ENCODE measurements around the gene ARL3.
"Not testable (repeated sequence)": the region's sequence is repeated elsewhere in the genome, so short reads cannot be mapped to it uniquely, and the experiment has no call there.

ARL3 gene

DNA sequence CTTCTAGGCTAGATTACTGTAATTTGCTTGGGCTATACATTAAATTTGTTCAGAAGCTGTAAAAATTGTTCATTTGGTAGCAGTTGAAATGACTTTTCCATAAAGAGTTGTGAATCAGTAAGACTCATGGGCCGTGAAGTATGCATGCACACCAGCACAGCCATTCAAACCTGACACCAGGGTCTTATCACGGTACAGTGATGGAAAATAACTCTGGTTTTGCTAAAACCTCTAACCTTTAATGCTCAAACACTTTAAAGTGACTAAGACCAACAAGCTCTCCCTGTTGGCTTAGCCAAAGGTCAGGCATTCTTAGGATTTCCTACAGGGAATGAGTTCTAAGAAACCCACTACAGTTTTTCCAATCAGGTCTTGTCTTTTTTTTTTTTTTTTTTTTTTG is 11.5 kb downstream of the ARL3 start:
- DNase-seq (ENCODE audit: low spot score) = no peak

DNA sequence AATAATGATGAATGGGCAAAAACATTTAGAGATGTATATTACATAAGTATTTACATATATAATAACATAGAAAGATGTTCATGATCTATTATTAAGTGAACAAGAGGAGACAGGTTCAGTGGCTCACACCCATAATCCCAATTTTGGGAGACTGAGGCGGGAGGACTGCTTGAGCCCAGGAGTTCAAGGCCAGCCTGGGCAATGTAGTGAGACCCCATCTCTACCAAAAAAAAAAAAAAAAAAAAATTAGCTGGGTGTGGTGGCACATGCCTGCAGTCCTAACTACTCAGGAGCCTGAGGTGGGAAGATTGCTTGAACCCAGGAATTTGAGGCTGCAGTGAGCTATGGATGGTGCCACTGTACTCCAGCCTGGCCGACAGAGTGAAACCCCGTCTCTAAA is 12.4 kb downstream of the ARL3 start:
- DNase-seq (ENCODE audit: low spot score) = no peak

DNA sequence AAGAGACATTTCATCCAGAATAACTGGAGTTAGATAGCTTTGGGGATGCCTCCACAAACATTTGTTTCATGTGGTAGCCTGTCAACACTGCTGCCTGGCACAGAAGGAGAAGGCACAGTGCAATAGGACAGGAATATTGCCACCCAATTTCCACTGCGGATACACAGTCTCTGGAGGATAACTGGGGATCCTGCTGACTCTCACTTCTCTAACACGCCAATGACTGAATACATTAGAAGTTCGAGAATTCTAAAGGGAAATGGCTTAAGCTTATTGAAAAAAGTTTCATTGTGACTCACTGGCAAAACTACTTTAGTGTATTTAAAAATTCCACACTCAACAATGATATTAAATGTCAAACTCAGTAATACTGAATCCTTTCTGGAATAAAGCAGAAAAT is 12.9 kb downstream of the ARL3 start:
- no peak for DNase-seq (ENCODE audit: low spot score)

DNA sequence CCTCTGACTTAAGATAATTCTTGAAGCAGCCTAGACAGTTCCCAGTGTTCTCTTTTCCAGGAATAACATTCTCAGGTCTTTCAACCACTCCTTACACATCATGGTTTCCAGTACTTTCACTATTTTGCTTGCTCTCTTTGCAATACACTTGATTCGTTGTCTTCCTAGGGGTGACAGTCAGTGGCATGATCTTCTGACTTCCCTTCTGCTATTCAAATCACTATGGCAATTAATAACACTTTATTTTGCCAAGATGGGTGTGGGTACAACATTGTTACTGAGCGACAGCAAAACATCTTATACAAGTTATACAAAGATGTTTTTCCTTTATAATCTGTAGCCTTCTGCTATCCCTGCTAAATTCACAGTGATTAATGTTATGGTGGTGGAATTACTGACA is 15.3 kb downstream of the ARL3 start:
- no peak for DNase-seq (ENCODE audit: low spot score)

DNA sequence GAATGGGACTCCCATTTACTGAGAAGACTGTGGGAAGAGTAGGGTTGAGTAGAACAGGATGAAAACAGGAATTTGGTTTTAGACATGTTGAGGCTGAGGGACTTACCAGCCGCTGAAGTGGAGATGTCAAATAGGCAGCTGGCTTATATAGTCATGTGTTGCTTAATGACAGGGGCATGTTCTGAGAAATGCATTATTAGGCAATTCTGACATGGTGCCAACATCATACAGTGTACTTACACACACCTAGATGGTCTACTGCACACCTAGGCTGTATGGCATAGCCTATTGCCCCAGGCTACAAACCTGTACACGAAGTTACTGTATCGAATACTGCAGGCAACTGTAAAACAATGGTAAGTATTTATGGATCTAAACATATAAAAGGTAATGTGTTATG is 17.5 kb downstream of the ARL3 start:
- no peak for DNase-seq (ENCODE audit: low spot score)

DNA sequence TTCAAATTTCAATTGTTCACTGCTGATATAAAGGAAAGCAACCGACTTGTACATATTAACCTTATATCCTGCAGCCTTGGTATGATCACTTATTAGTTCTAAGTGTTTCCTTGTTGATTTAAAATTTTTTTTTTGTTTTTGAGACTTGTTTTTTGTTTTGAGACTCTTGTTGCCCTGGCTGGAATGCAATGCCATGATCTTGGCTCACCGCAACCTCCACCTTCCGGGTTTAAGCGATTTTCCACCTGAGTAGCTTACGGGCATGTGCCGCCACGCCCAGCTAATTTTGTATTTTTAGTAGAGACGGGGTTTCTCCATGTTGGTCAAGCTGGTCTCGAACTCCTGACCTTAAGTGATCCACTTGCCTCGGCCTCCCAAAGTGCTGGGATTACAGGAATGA is 18.8 kb downstream of the ARL3 start:
- not testable (repeated sequence) for DNase-seq (ENCODE audit: low spot score)

DNA sequence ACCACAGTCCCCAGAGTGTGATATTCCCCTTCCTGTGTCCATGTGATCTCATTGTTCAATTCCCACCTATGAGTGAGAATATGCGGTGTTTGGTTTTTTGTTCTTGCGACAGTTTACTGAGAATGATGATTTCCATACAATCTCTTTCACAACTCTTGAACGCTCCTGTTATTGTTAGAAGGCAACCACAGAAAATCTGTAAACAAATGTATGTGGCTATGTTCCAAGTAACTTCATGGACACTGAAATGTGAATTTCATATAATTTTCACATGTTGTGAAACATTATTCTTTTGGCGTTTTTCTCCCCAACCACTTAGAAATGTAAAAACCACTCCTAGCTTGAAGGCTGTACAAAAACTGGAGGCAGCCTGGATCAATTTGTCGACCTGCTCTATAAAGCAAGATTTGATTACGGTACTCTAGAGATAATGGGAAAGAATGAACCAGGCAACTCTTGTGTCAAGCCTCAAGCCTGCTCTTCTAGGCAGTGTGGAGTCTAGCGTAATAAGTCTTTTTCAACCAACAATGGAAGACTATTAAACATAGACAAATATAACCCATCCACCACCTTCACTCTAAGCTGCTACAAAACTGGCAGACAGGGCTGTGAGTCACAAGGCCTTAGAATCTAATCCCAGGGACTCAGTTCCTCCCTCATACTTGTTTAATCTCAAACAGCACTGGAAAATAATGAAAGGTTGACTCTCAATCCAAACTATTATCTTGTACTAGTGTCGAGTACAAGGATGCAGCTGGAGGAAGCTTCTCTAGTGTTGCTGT is 22.7 kb downstream of the ARL3 start:
- DNase-seq (ENCODE audit: low spot score) = no peak

DNA sequence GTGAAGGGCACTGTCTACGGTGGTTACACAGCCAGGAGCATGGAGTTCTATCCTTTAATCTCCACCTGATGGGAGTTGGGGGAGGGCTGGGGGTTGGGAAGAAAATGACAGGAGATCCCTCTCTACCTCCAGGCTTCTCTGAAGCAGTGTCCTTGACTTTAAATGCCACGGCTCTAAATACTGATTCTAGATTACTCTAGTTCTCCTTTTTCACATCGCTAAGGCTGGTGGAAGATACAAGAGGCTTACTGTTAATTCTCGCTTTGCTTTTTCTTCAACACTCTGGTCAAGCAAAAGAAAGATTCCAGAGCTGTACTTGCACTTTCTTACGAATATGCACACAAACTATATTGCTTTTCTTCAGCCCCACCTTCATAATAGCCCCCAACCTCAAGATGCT is 30.5 kb downstream of the ARL3 start:
- no peak for DNase-seq (ENCODE audit: low spot score)

DNA sequence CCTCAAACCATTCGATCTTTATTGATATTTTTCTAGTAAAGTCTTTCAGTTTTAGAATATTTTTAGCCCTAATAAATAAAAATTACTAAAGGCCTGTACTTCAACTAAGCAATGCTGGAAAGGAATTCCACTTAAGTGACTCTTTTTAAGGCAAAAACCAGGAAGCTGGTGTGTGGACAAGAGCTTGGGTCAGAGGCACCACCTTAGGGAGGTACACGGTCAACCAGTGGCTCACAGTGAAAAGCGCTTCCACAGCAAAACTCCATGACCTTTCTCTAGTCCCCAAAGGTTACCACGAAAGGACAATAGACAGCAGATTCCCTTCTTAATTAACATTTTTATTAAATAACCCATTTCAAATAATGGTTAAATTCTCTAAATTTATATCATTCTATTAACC is 31.2 kb downstream of the ARL3 start:
- DNase-seq (ENCODE audit: low spot score) = no peak

DNA sequence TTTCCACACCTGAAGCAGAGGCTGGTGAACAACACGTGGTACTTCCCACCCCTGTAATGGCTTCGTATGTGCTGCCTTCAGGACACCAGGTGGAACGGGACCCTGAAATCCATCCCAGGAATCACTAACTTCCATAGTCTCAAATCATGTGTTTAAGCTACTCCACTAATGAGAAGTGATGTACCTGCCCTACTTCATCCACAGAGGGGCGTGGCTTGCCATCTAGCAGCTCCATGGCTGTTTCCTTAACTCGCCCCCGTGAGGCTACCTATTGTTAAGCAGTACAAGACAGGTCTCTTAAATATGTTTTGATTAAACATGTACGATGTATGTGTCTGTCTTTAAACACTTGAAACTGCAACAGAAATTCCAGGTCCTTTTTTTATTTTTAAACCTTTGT is 31.8 kb downstream of the ARL3 start:
- DNase-seq (ENCODE audit: low spot score) = no peak

DNA sequence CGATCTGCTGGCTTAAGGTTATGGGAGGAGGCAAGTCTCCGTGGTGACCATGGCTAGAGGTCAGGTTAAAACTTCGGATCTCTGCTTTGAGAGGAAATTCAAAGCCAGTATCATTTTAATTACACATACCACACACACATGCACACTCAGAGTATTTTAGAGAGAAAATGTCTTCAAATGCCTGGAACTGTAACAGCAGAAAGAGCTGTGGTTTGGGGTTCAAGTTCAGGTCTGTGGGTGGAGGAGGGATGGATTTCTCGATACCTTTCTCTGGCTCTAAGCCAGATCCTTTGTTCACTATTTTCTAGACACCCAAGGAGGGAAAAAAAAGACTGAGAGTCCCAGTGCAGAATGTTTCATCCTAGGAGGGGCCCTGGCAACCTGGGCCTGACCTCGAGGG is 32.5 kb downstream of the ARL3 start:
- no peak for DNase-seq (ENCODE audit: low spot score)

DNA sequence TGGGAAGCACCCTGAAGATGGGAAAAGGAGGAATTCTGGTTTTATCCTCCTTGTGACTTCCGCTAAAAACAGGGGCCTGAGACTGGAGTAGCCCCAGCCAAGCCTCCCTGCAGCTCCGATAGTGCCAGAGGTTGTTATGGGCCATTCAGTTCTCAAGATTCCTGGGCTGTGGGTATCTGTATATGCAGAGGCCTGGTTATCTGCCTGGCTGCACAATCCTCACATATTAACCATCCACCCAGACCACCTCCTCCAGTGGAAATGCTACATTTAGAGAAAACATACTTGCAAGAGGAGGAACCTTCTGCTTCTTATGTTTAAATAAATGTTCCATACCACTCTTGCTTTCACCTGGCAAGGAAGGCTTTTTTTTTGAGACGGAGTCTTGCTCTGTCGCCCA is 34.6 kb downstream of the ARL3 start:
- DNase-seq (ENCODE audit: low spot score) = no peak

DNA sequence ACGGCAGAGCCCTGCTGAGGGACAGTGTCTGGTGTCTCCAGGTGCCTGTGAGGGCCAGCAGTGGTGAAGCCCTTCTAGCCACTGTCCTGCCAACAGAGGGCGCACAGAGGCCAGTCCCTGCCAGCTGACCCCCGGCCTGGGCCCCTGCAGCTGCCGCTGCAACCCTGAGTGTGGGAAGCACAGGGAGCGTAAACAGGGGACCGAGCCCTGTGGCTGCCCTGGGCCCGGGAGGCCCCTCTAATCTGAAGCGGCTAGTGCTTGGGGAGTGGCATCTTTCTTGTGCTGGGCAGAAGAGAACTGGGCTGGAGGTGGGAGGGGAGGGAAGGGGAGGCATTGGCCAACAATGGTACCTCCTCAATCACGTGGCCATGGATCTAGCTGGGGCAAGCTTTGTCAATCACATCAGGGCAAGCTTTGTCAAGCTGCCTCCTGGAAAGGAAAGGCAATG is 35.3 kb downstream of the ARL3 start:
- no peak for DNase-seq (ENCODE audit: low spot score)

DNA sequence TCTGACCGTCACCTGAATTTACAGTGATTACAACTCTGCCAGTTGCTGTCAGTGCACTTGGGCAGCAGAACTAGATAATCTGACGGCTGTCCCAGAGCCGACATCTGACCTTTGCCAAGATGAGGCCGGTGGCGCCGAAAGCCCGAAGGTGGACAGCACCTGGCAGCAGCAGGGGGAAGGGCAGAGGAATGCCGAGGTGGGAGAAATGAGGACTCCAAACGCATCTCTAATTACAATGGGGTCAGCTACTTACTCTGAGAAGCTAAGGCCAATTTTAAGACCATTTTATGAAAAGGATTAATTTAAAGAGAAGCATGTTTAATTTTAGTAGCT is 36.2 kb downstream of the ARL3 start:
- no peak for DNase-seq (ENCODE audit: low spot score)

DNA sequence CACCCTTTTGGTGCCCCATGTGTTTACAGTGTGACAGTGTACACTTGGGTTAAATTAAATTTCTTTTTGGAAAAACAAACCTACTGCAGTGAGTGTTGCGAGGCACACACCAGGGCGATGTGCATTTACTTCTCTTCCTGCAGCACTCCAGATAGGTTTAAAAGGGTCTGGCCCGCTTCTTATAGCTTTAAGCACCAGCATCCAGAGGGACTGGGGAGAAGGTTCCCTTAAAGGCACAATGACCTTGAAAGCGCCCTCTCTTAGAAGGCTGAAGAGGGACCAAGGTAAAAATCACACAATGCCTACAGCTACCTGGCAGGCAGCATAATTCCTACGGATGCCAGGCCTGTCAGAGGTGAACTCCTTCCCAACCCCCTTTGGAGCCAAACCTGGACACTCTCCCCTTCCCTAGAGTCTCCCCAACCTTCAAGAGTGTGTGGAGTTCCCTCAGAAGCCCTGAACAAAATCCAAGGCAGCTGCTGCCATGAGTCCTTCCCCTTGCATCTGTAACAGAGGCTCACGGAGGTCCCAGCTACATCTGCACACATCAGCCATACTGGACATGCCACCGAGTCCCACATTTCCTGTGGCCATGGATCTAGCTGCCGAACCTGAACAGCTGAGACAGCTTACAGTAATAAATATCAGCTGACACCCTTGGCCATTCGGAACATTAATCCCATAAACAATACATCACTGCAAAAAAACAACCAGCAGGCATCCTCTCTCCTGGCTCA is 36.7 kb downstream of the ARL3 start:
- DNase-seq (ENCODE audit: low spot score) = no peak

DNA sequence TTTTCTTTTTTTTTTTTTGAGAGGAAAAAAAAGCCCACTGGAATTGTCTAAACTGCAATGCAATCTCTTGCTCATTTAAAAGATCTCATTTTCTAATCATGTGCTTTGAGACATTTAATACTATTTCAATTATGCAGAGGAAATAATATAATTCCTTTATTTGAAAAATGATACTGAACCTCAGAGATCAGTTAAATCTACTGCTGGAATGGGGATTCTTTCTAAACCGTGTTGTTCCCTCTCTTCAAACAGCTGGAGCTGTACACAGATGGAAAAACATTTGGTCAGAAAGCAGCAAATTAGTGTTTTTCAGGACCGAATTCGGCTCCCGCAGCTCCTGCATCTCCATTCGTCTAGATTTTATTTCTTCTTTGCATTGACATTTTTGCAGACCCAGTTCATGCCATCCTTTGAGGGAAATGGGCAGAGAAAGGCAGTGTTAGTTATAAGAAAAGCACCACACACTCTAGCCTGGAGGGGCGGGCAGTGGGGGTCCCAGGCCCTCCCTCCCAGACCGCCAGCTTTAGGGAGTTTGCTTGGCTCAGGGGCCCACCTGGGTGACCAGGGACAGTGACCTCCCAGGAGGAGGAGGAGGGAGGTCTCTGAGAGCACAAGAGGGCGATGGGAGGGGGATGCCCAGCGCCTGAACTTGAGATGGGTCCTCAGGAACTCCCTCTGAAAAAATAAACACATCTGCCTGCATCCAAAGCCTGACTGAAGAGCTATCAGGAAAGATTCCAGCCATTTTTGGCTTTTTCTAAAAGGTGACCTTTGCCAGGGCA is 37.5 kb downstream of the ARL3 start:
- no peak for DNase-seq (ENCODE audit: low spot score)

DNA sequence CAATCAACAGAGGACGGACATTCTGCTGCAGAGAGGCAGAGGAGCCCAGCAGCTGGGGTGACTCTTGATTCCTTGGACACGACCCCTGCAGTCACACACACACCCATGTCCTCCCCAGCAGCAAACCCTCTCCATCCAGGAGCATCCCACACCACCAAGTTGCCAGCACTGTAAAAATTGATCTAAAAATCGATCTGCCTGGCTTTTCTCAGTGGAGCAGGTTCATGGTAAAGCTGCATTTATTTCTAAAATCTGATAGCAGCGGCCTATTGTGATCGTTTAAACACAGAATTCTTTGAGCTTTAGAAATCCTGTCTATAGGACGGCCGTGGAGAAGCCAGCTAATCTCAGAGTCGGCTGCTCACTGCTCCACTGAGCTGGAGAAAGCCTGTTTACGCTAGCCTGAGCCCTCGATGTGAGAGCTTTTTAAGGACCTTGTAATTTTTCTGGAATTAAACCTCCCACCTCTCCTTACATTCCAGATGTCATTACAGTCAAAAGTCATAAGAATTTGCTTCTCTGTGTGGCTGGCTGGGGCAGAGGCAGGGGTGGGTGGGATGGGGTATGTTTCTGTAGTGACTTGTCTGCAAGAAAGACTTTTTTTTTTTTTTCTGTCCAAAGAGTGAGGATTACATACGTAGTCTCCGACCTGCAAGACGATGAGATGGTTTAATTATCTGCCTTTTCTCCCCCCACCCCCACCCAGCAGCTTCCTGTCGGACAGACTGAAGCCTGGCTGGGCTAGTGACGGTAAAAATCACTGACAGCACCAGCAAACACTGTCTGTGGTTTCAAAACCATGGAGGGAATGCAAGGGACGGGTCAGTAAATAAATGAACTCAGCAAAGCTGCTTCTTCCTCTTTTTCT is 38.3 kb downstream of the ARL3 start:
- no peak for DNase-seq (ENCODE audit: low spot score)

DNA sequence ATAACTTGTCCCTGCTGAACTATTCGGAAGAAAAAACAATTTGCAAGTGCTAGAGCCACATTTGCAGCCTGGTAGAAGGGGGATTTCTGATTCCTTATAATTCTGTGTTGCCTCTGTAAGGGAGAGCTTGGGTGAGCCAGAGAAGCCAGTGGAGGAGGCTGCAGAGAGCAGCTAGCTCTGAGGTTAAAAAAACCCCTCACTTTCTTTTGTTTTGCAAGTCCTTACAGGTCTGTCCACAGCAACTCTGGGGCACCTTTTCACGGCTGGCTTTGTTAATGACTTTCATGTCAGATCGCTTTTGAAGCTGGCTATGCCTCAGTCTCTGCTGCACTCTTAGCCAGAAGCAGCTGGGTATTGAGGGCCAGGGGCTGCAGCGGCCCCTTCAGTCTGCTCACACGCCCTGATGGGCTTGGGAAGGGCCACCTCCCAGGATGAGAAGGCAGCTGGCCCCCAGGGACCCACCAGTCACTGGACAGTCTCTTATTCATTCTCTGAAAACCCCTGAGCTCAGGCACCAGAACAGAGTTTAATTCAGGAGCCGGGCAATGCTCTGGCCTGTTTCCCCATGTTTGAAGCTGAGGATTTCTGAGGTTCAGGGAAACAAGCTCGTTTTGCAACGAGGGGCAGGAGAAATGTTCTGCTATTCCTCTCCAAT is 39.1 kb downstream of the ARL3 start:
- DNase-seq (ENCODE audit: low spot score) = no peak

DNA sequence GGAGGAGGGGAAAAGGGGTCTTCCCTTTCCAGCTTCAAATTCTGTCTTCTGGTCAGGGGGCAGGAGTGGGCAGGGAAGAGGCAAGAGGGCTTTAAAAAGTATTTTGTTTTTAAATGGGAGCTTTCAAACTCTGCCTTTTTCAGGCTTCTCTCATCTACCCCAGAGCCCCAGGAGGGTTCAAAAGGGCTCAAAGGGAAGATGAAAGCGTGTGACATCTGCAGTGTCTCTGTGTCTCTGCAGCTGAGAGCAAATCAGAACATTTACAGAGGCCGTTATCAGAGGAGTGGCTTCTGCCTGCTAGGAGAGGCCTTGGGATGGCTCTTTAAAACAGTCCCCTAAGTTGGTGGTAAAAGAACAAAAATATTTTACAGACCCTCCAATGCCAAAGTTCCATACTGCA is 39.6 kb downstream of the ARL3 start:
- no peak for DNase-seq (ENCODE audit: low spot score)

DNA sequence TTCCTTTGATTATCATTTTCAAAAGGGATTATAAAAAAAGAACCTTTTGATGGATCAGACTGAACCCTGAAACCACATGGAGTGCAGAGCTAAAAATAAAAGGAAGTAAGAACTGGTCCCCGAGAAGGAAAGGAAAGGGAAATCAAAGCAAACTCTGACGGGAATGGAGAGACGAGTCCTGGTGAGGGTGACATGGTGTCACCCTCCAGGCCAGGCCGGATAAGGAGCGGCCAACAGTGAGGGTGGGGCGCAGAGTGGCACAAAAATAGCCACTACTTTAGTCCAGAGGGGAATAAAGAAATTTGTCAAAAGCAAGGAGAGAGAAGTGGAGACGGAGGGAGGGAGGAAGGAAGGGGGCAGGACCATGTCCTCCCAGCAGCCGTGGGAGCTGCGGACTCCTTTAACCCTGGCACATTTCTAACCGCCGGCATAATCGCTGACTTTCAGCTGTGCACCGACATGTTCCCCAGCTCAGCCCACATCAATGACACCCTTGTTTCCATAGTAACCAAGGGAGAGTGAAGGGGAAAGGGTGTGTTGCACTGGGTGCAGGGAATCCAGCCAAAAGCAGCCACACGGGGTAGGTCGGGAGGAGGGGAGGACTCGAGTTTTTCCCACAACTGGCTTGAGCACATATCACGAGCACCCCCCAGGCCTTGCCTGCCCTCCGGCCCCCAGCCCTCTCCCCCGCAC is 40.2 kb downstream of the ARL3 start:
- no peak for DNase-seq (ENCODE audit: low spot score)

DNA sequence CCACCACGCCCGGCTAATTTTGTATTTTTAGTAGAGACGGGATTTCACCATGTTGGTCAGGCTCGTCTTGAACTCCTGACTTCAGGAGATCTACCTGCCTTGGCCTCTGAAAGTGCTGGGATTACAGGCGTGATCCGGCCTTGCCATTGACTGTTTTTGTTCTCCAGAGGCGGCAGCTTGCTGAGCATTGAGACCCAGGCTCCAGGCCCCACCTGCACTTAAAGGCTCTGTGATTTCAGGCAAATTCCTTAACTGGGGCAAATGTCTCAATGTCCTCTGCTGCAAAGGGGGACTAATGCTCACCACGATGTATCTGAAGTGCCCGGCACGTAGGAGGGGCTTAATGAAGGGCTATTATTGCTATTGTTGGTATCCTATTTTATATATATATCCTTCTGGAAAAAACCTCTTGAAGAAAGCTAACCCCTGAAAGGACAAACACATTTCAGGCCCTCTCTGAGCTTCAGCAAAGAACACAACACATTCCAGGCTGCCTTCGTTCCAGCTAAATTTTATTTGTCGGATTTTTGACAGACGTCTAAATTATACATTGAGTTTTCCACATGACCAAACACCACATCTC is 40.9 kb downstream of the ARL3 start:
- DNase-seq (ENCODE audit: low spot score) = no peak
